Stimulated activated CD8-positive, alpha-beta memory T cell treated with anti-CD3 and anti-CD28 coated beads, Interleukin-7, amount 100 ng/mL, for 4 hours (primary cell): Measurements from ENCODE around the gene GRM5.
"Not testable (repeated sequence)": the region's sequence is repeated elsewhere in the genome, so short reads cannot be mapped to it uniquely, and the experiment has no call there.

Experiments
- DNase-seq, 2 donors: peaks; one replicate each; pipeline ENCODE4 v3.0.0-alpha.2; 2020; ENCODE audit warnings: low read depth in 2 of 2

The GRM5 gene

DNA sequence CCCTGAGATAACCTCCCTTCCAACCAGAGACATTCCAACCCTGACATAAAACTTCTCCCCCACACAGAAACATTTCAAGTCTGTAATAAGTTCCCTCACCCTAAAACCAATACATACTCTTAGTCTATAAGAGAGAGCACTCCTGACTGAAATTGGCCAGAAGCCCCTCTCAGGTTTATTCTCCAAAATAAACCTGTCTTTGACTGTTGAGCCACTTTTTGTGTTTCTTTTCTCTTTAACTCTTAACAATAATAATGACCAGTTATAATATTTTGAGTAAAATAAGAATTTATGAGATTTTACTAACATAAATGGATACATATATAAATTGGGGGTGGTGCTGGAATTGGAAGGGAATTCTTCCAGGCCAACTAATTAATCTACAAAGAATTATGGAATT is 93.6 kb downstream of the GRM5 start:
- no peak for DNase-seq

DNA sequence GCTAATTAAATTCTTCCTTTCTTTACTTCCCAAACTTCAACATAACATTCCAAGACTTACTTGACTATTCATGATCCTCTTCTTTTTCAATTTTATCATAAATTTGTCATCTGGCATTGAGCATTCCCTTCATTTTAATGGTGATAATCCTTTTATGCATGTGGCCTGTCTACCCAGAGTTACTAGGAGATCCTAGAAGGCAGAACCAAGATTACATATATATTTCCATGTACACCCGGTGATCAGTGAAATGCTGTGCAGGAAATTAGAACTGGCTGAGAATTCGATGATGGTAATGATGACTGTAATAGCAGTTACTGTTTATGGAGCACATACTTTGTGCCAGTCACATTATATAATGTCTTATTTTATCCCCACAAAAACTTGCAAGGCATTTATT is 104.2 kb downstream of the GRM5 start:
- not testable (repeated sequence) for DNase-seq

DNA sequence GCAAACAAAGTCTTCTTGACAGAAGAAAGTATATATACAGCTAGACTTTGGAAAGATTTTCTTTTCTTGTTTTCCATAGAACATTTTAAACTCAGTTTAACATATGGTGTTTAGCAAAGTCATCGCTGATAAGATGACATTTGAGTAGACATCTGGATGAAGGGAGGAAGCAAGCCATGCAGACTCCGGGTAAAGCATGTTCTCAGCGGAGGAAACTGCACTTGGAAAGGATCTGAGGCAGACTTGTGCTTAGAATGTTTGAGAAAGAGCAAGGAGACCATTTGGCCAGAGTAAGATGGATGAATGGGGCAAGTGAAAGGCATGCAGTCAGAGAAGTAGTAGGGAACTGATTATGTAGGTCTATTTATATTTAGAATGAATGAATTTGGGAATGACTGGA is 105.9 kb downstream of the GRM5 start:
- not testable (repeated sequence) for DNase-seq

DNA sequence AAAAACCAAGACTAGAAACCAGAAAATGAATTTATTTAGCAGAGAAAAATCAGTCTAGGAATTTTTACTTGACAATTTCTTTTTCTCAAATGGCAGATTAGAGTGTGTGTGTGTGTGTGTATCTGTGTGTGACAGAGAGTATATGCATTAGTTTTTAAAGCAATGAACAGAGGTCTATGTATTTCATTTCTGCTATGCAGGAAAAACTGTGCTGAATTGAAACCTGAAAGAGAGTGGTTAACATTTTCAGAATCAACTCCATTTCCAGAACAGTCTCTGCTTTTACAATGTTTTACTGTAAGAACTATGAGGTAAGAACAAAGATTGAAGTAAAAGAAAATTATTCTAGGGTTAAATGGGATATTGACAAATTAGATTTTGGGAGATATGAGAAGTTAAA is 114.8 kb downstream of the GRM5 start:
- no peak for DNase-seq

DNA sequence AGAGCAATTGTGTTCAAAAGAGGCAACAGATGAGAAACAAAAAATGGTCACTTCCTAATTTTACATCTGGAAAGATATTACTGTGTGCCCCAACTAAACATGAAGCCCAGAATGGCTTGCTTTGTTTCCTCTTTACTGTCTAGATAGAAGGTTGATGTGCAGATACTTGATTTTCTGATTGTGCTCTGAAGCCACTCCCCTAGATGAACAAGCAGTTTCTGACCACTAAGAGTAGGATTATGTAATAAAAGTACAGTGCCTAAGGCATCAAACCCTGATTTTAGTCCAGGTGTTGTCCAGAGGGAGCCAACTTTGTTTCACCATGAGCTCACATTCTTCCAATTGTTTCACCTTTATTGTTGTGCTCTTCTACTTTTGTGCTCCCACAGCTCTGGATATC is 116.9 kb downstream of the GRM5 start:
- DNase-seq: not testable (repeated sequence)

DNA sequence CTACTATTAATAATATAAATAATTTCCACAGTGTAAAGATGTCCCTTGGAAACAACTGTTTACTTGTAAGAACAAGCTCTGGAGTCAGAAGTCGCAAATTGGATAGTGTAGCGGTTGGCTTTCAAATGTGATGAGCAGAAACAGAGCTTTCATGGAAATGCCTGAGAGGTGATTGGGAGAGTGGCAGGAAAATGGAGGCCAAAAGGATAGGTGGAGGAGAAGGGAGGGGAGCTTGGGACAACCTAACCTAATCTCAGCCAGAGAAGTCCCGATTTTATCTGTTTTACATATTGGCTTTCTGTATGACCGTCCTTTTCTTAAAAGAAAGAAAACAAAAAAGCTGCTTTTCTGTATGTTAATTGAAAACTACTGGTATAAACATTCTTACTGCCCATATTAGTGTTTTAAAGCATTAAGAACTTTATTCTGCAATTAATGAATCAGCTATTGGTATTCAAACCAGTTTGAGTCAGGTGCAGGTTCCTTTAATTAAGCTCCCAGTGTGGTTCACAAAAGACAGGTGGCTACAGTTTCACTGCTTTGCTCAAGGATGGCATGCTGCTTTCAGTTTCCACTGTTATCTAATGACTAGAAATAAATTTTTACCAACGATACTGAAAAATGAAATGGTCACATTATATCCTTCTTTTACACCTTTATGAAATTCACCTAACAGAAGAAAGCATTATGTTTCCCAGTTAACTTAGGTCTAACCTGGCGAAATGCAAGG is 117.8 kb downstream of the GRM5 start:
- DNase-seq: not testable (repeated sequence)

DNA sequence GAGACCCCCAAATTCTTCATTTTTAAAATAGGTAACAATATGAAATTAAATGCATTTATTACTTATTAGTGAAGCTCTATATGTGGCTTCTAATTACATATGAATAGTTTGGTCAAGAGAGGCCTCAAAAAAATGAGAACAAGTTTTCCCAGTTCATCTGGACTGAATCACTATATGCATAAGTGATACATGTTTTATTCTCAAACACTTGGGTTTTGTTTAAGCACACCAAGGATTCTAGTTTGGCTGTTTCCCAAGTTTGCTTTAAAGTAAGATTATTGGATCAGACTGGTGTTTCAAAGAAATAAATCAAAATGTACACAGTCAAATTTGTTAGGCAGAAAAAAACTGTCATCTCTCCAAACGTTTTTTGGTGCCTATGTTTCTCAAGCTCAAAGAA is 136.1 kb downstream of the GRM5 start:
- DNase-seq: not testable (repeated sequence)

DNA sequence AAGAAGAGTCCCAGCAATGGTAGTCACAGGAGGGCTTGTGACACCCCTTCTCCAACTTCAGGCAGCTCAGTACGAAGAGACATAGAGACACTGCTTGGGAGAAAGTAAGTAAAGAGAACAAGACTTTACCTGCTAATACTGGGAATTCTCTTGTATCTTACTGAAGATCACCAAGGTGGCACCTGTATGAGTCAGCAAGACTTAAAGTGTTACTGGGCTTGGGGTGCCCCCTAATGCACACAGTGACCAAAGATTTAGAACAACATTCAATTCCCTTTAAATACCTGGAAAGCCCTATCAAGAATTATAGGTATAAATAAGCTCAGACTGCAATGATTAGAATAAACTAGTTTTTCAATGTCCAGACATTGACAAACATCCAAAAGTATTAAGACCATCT is 148.7 kb downstream of the GRM5 start:
- DNase-seq: not testable (repeated sequence)

DNA sequence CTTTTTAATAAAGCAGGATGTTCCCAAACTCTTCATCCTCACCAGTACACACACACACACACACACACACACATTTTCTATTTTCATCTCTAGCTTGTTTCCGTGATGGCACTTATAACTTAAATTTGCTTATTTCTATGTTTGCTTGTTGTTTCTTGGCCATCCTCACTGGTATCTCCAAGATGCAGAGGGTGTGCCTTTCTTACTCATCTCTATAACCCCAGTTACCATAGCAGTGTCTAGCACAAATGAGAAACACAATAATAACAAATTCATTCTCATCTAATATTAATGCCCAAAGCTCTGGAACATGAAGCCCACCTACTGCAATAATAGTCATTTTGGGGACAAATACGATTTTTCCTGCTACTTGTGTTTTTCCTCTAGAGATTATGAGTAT is 156.3 kb downstream of the GRM5 start:
- DNase-seq: no peak

DNA sequence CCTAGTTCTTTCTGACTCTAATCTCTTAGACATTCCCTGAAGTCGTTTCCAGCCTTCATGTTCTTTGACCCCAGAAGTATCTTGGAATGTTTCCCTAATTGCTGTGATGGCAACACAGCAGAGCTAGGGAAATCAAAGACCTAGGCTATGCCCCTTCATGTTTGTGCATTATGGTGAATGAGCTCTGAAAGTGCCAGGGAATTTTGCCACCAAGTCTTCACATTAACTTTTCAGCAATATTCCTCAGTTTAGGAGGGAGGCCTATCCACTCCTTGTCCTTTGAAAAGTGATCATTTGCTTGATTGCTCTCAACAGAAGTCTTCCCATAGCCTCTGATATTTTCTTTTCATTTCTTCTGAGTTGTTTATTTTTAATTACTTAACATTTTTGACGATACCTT is 164.3 kb downstream of the GRM5 start:
- not testable (repeated sequence) for DNase-seq

DNA sequence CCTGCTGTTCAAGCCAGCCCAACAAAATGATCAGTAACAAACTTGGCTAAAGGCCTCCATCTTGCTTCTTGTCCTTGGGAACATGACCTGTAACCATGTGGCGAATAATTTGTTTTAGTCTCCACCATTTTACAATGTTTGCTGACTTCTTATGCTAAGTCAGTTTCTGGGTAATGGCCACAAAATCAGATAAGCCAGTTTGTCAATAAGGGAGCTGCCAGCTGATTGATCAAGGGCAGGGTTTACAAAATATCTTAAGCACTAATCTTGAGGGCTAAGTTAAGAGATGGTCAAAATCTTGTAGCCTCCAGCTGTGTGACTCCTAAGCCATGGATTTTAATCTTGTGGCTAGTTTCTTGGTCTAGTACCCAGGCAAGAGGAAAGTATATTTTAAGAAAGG is 176.9 kb downstream of the GRM5 start:
- not testable (repeated sequence) for DNase-seq

DNA sequence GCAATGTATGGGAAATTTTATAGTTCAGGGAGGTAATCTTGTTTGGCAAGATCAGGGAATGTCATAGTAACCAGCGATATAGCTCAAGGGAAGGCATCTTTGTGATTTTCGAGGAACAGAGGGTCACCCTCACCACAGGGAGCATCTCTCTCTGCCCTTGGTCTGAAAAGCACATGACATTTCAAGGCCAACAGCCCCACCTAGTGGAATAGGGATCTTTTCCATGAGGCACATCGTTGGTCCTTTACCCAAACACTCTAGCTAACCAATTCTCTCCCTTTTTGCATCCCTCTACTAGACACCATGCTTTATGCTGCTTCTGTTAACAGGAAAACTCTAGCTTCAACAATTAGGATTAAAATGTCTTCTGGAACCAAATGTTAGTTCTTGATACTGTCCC is 179.0 kb downstream of the GRM5 start:
- peak in 1 of 2 donors; percentile 0 for DNase-seq

DNA sequence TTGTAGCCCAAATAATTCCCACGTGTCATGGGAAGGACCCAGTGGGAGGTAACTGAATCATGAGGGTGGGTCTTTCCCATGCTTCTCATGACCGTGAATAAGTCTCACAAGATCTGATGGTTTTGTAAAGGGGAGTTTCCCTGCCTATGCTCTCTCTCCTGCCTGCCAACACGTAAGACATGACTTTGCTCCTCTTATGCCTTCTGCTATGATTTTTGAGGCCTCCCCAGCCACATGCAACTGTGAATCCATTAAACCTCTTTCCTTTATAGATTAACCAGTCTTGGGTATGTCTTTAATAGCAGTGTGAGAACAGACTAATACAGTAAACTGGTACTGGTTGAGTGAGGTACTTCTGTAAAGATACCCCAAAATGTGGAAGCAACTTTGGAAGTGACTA is 183.0 kb downstream of the GRM5 start:
- not testable (repeated sequence) for DNase-seq

DNA sequence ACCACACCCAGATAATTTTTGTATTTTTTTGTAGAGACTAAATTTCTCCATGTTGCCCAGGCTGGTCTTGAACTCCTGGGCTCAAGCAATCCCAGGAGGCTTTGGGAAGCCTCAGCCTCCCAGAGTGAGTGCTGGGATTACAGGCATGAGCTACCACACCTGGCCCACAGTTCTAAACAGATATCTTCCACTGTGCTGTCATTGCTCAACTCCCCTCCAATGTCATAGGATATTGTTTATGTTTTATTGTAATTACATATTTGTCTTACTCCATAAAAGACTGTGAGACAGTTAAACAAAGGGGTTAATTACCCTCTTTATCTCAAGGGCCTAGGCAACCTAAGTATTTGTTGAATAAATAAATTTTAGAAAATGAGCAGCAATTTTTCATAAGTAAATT is 204.2 kb downstream of the GRM5 start:
- DNase-seq: no peak

DNA sequence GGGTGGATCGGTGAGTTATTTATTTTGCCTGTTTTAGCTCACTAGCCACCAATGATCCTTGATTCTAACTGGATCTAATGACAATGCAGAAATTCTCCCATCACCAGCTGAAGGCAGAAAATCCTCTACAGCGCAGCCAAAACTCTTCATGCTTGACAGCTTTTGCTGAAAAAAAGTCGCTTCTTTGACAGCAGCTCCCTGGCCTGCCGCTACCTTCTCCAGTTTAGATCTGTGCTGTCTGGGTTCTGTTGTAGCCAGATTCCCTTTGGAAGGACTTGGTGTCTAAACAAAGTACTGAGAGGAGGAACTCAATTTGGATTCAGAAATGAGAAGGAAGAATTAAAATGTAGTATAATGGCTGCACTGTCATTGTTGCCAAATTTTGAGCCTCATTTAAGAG is 205.4 kb downstream of the GRM5 start:
- DNase-seq: not testable (repeated sequence)

DNA sequence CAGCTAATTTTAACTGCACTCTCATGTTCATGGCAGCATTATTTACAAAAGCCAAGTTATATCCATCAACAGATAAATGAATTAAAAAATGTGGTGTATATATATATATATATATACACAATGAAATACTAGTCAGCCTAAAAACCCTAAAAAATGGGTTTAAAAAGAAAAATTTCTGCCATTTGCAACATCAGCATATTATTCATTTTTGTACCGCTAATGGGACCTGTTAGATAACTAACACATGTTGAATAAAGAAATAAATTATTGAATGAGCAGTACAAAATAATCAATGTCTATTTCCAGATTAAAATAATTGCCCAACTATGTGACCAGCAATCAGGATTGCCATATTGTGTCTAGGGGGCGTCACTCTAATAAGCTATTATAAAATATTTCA is 211.8 kb downstream of the GRM5 start:
- DNase-seq: not testable (repeated sequence)

DNA sequence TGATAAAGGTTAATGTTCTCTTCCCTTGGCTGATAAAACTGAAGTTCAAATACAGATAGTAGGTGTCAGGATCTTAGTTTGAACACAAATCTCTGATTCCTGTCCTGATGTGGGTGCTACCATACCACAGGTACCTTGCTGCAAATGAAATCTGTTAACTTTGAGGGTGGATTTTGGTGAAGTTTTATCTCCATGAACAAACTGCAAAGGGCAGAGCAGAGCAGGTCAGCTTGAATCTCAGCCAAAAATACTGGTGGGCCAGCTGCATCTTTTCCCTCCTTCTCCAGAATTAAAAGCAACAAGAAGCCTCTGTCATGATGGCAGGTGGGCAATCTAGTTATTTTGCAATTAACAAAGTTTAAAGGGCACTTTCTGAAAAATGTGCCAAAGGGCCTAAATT is 214.2 kb downstream of the GRM5 start:
- DNase-seq: not testable (repeated sequence)

DNA sequence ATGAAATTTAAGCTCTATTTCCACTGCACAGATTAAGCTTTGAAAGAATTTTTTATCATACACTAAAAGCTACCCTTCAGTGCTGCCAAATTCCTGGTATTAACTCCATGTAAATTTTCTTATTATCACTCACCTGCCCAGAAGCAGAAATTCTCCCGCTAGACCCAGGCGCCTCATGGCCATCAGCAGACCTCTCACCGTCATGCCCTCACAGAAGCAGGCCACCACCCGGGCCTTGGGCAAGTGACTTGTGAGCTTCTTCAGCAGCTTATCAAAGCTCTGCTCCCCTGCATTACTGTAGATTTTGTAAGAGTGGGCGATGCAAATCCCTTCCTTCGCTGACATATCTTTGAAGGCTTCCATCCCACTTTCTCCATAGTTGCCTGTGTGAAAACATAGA is 216.0 kb downstream of the GRM5 start:
- DNase-seq: not testable (repeated sequence)

DNA sequence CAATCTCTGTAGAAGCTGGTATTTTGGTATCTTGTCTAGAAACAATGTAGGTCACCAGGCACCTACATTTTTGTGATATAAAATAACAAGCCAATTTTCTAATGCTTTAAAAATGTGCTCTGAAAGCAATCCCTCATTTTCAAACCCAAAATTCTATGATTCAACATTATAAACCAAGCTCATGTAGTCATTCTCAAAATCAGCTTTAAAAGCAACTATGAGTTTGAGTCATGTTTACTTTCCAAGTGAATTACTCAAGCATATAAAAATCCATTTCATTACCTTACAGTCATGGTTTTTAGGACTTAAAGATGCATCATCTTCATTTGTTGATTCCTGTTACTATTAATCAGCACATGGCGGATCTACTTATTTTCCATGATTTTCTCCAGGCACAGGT is 216.4 kb downstream of the GRM5 start:
- DNase-seq: no peak

DNA sequence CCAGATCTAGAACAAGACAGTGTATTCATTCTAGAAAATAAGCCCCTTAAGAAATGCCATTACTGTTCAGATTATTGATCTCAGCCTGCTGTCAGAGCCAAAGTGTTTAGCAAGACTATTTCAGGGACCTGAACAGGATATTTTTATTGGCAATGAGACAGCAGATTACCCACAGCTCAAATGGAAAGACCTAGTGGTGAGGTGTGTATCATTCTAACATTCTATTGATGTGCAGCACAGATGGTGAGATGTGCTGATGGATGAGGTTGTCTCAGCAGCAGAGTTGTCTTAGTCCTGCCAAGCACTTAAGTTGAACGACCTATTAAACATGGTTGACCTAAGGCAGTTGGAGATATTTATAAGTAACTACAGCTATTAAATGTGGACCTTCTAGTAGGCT is 219.5 kb downstream of the GRM5 start:
- not testable (repeated sequence) for DNase-seq

DNA sequence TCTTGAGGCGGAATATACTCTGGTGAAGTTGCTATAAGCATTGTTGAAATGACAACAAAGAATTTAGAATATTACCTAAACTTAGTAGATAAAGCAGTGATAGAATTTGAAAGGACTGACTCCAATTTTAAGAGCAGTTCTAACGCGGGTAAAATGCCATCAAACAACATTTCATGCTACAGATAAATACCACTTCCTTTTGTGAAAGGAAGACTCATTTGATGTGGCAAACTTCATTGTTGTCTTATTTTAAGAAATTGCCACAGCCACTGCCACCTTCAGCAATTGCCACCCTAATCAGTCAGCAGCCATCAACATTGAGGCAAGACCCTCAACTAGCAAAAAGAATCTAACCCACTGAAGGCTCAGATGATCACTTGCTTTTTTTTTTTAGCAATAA is 220.8 kb downstream of the GRM5 start:
- not testable (repeated sequence) for DNase-seq

DNA sequence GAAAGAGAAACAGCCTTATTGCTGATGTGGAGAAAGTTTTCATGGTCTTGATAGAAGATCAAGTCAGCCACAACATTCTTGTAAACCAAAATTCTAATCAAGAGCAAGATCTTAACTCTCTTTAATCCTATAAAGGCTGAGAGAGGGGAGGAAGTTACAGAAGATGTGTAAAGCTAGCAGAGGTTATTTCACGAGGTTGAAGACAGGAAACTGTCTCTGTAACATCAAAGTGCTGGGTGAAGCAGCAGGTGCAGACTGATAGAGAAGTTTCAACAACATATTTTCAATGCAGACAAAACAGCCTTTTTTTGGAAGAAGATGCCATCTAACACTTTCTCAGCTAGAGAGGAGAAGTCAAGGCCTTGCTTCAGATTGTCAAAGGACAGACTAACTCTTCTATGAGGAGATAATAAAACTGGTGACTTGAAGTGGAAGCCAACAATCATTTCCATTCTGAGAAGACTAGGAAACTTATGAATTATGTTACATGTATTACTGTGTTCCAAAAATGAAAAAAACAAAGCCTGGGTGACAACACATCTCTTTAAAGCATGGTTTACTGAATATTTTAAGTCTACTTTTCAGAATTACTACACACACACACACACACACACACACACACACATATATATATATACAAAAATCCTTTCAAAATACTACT is 221.9 kb downstream of the GRM5 start:
- not testable (repeated sequence) for DNase-seq

DNA sequence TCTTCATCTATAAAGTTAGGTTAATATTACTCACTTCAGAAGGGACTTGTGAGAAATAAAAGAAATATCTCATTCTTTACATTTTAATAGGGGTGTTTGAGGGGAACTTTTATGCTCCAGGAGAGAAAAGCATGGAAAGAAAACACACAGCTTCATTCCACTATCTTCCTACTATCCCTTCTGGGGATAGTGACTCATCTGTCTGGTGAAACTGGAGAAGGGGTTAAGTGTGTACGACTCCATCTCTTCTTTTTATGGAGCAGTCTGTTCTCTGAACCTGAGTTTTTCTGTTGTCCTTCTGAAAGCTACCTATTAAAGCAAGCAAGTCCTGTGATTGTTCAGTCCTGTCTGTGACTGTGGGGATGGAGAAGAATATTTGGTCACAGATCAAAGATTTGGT is 227.6 kb downstream of the GRM5 start:
- not testable (repeated sequence) for DNase-seq
